ENCODE results near the gene SCLT1. TPM values are rescaled to one million over a fixed set of nuclear protein-coding genes. Genes with fewer than 3 reads are reported as not detected.

The SCLT1 gene
- total and polyA plus RNA-seq, 8 donors: 3.4 to 7.3 (median 6.1) TPM

GRCh38 chr4:128942607-128943006, 150.7 kb downstream of the SCLT1 start:
- no peak for TF ChIP-seq CTCF (IDR thresholded peaks at IDR 0.05)
- no peak for DNase-seq
- intact Hi-C loops (cut with DNase I): no loop called here
- WGBS, 2 donors: 66 to 69% methylated on average over 1 of the region's 1 CpG
- H3K9me3 ChIP-seq: no peaks in the 10 kb centered on the region
- no peak for ATAC-seq
- peaks cover 0 to 9% (median 0%) of the 10 kb centered on the region in 3 donors for H3K36me3 ChIP-seq
- no peaks in the 10 kb centered on the region for H3K27me3 ChIP-seq
- H3K4me1 ChIP-seq: no peaks in the 10 kb centered on the region
- no peak overlapping the region for H3K4me3 ChIP-seq
- no peak overlapping the region for H3K27ac ChIP-seq
- no peak for FAIRE-seq

GRCh38 chr4:128940971-128941370, 152.4 kb downstream of the SCLT1 start:
- H3K4me3 ChIP-seq: no peak overlapping the region
- H3K36me3 ChIP-seq: peaks cover 0 to 9% (median 0%) of the 10 kb centered on the region in 3 donors
- TF ChIP-seq CTCF (IDR thresholded peaks at IDR 0.05): no peak
- intact Hi-C loops (cut with DNase I): no loop called here
- H3K27ac ChIP-seq: no peak overlapping the region
- ATAC-seq: no peak
- H3K9me3 ChIP-seq: no peaks in the 10 kb centered on the region
- no peak for DNase-seq
- H3K27me3 ChIP-seq: no peaks in the 10 kb centered on the region
- no peaks in the 10 kb centered on the region for H3K4me1 ChIP-seq
- WGBS, 2 donors: 80 to 86% methylated on average over 2 of the region's 2 CpGs
- no peak for FAIRE-seq

GRCh38 chr4:128930051-128930450, 163.3 kb downstream of the SCLT1 start:
- no peak for ATAC-seq
- TF ChIP-seq CTCF (IDR thresholded peaks at IDR 0.05): no peak

GRCh38 chr4:128924951-128925350, 168.4 kb downstream of the SCLT1 start:
- Histone ChIP-seq H3K27ac (no peak overlapping the region), H3K36me3 (no peaks in the 10 kb centered on the region), H3K4me3 (no peak overlapping the region), H3K27me3 (no peaks in the 10 kb centered on the region), H3K9me3 (no peaks in the 10 kb centered on the region), H3K4me1 (no peaks in the 10 kb centered on the region)
- ATAC-seq (no peak), DNase-seq (no peak), FAIRE-seq (no peak)
- no peak for TF ChIP-seq CTCF (IDR thresholded peaks at IDR 0.05)
- intact Hi-C loops (cut with DNase I): no loop called here
- 87 to 97% methylated on average over 5 of the region's 5 CpGs for WGBS, 2 donors

More at GRCh38 chr4:128930051-128930450, 163.3 kb downstream of the SCLT1 start:
- Histone ChIP-seq H3K4me1 (no peaks in the 10 kb centered on the region), H3K36me3 (no peaks in the 10 kb centered on the region), H3K27ac (no peak overlapping the region), H3K9me3 (no peaks in the 10 kb centered on the region), H3K4me3 (no peak overlapping the region), H3K27me3 (no peaks in the 10 kb centered on the region)
- FAIRE-seq: no peak
- WGBS, 2 donors: 74 to 77% methylated on average over 3 of the region's 3 CpGs
- intact Hi-C loops (cut with DNase I): no loop called here
- no peak for DNase-seq

- intact Hi-C loops (cut with DNase I): no loop called here
- H3K27ac ChIP-seq: no peak overlapping the region
- no peak overlapping the region for H3K4me3 ChIP-seq
- ATAC-seq (no peak), FAIRE-seq (no peak), DNase-seq (no peak)
- H3K36me3 ChIP-seq: no peaks in the 10 kb centered on the region
- no peaks in the 10 kb centered on the region for H3K27me3 ChIP-seq
- H3K9me3 ChIP-seq: no peaks in the 10 kb centered on the region
- TF ChIP-seq CTCF (IDR thresholded peaks at IDR 0.05): no peak
- WGBS, 2 donors: 96 to 97% methylated on average over 3 of the region's 3 CpGs
- H3K4me1 ChIP-seq: no peaks in the 10 kb centered on the region
Measured at GRCh38 chr4:128921954-128922353, 171.4 kb downstream of the SCLT1 start.

Measured in pancreas (tissue), 10 donors.